Mesenchymal stem cell (in vitro differentiated cells and primary cell): ENCODE measurements around the gene DDX55.

Experiments
- DNase-seq: peaks from one replicate; pipeline ENCODE4 v3.0.0-alpha.2; 2013
- H2AFZ ChIP-seq: one replicate; pipeline ENCODE4 v1.6.1; 2013; ENCODE audit warnings: low read depth, mild to moderate bottlenecking, control low read depth, inconsistent platforms, low read length, moderate library complexity
- H2AK5ac ChIP-seq: 2 replicates; pipeline ENCODE4 v1.6.1; 2013; ENCODE audit warnings: low read length, moderate library complexity, mild to moderate bottlenecking, inconsistent platforms; ENCODE audit not compliant: severe bottlenecking
- H2BK120ac ChIP-seq: one replicate; pipeline ENCODE4 v1.6.1; 2013; ENCODE audit warnings: low read depth, mild to moderate bottlenecking, inconsistent platforms, low read length, moderate library complexity
- H2BK12ac ChIP-seq, 2 experiments: one replicate each; pipeline ENCODE4 v1.6.1; 2013; ENCODE audit warnings: inconsistent platforms in 2 of 2, low read length in 2 of 2, mild to moderate bottlenecking in 2 of 2, moderate library complexity in 2 of 2, control low read depth in 1 of 2
- H2BK15ac ChIP-seq: one replicate; pipeline ENCODE4 v1.6.1; 2013; ENCODE audit warnings: mild to moderate bottlenecking, low read depth, inconsistent platforms; ENCODE audit not compliant: poor library complexity, severe bottlenecking
- H2BK5ac ChIP-seq: 2 replicates; pipeline ENCODE4 v1.6.1; 2013; ENCODE audit warnings: low read depth, mild to moderate bottlenecking, low read length, control low read depth, inconsistent platforms; ENCODE audit not compliant: poor library complexity, severe bottlenecking
- H3K14ac ChIP-seq, 2 experiments: one replicate each; pipeline ENCODE4 v1.6.1; 2013; ENCODE audit warnings: inconsistent platforms in 2 of 2, low read length in 2 of 2, control low read depth in 1 of 2, mild to moderate bottlenecking in 1 of 2, moderate library complexity in 1 of 2
- H3K18ac ChIP-seq, 2 experiments: one replicate each; pipeline ENCODE4 v1.6.1; 2013; ENCODE audit warnings: inconsistent platforms in 2 of 2, low read length in 2 of 2, control low read depth in 1 of 2, low read depth in 1 of 2, mild to moderate bottlenecking in 1 of 2
- H3K23ac ChIP-seq, 2 experiments: one replicate each; pipeline ENCODE4 v1.6.1; 2013; ENCODE audit warnings: inconsistent platforms in 2 of 2, low read length in 2 of 2, mild to moderate bottlenecking in 2 of 2, moderate library complexity in 2 of 2, control low read depth in 1 of 2
- H3K27ac ChIP-seq: 2 replicates; pipeline ENCODE4 v1.5.1; 2013; ENCODE audit warnings: mild to moderate bottlenecking, moderate library complexity, low read length, control low read depth, inconsistent platforms; ENCODE audit not compliant: poor library complexity, severe bottlenecking
- H3K27me3 ChIP-seq, 2 experiments: 2 replicates each; pipeline versions ENCODE4 v1.6.1 to v1.7.0; 2013; ENCODE audit warnings: low read length in 2 of 2, mild to moderate bottlenecking in 2 of 2, moderate library complexity in 2 of 2, control low read depth in 1 of 2, inconsistent platforms in 1 of 2; ENCODE audit not compliant: control insufficient read depth in 1 of 2, insufficient read depth in 1 of 2
- H3K36me3 ChIP-seq, 2 experiments: 2 replicates each; pipeline versions ENCODE4 v1.6.1 to v1.7.0; 2013; ENCODE audit warnings: low read length in 2 of 2, control low read depth in 1 of 2, inconsistent platforms in 1 of 2, low read depth in 1 of 2, mild to moderate bottlenecking in 1 of 2; ENCODE audit not compliant: insufficient read depth in 2 of 2, control insufficient read depth in 1 of 2
- H3K4ac ChIP-seq, 2 experiments: one replicate each; pipeline ENCODE4 v1.6.1; 2013; ENCODE audit warnings: inconsistent platforms in 2 of 2, low read length in 2 of 2, mild to moderate bottlenecking in 2 of 2, moderate library complexity in 2 of 2, control low read depth in 1 of 2, low read depth in 1 of 2
- H3K4me1 ChIP-seq: 2 replicates; pipeline ENCODE4 v1.6.1; 2013; ENCODE audit warnings: low read depth, low read length, control low read depth; ENCODE audit not compliant: control insufficient read depth, insufficient read depth
- H3K4me2 ChIP-seq: 2 replicates; pipeline ENCODE4 v1.6.1; 2013; ENCODE audit warnings: low read length, mild to moderate bottlenecking, inconsistent platforms; ENCODE audit not compliant: poor library complexity, severe bottlenecking
- H3K4me3 ChIP-seq, 2 experiments: 2 replicates each; pipeline versions ENCODE4 v1.5.1 to v1.7.0; 2013; ENCODE audit warnings: low read length in 2 of 2, mild to moderate bottlenecking in 2 of 2, control low read depth in 1 of 2, low read depth in 1 of 2; ENCODE audit not compliant: insufficient read depth in 1 of 2
- H3K79me1 ChIP-seq: replicated peaks from 2 replicates; pipeline ENCODE4 v1.6.1; 2013; ENCODE audit warnings: mild to moderate bottlenecking, control low read depth, low read length, inconsistent platforms; ENCODE audit not compliant: poor library complexity, severe bottlenecking
- H3K9ac ChIP-seq: 2 replicates; pipeline ENCODE4 v1.7.0; 2013; ENCODE audit warnings: mild to moderate bottlenecking, low read length, moderate library complexity
- H3K9me3 ChIP-seq: 2 replicates; pipeline ENCODE4 v1.7.0; 2013; ENCODE audit warnings: mild to moderate bottlenecking, low read length; ENCODE audit not compliant: control insufficient read depth
- H4K8ac ChIP-seq: one replicate; pipeline ENCODE4 v1.6.1; 2013; ENCODE audit warnings: inconsistent platforms, mild to moderate bottlenecking, low read length, moderate library complexity
- H4K91ac ChIP-seq: one replicate; pipeline ENCODE4 v1.6.1; 2013; ENCODE audit warnings: mild to moderate bottlenecking, low read length, inconsistent platforms
- WGBS: methylation state at CpG from one replicate; pipeline ENCODE4 v1.1.7; 2013; ENCODE audit warnings: mixed read lengths; 5-methylcytosine and 5-hydroxymethylcytosine counted together

The DDX55 gene

DNA sequence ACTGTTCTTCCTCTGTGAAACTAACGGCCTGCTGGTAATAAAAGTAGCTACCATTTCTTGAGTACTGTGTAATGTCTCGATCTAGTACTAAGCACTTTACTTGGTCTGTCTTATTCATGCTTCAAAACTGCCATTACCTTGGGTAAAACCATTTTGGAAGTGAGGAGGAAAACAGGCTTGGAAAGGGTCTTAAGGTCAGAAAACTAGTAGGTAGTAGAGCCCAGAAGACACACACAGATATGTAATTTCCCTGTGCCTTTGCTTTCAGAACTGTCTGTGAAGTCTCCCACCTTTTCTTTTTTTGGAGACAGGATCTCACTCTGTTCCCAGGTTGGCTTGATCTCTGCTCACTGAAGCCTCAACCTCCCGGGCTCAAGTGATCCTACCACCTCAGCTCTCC is 3.4 kb upstream of the DDX55 start:
- Histone ChIP-seq H3K4ac (no peak overlapping the region), H3K4me2 (no peak overlapping the region), H2AFZ (no peak overlapping the region), H2AK5ac (no peak overlapping the region), H3K79me1 (peaks cover 18% of the 10 kb centered on the region), H3K4me1 (peaks cover 7% of the 10 kb centered on the region), H3K4me3 (no peak overlapping the region), H4K91ac (no peak overlapping the region), H3K23ac (no peak overlapping the region), H3K9me3 (no peaks in the 10 kb centered on the region), H3K36me3 (peaks cover 13 to 56% of the 10 kb centered on the region in 2 experiments), H2BK120ac (no peak overlapping the region), H3K18ac (no peak overlapping the region), H2BK15ac (no peak overlapping the region), H3K27ac (no peak overlapping the region), H2BK12ac (no peak overlapping the region), H4K8ac (no peak overlapping the region), H3K14ac (no peak overlapping the region), H2BK5ac (no peak overlapping the region), H3K9ac (peak overlapping the region; percentile 40), H3K27me3 (no peaks in the 10 kb centered on the region)
- no CpG with 5 or more reads among the region's 3 CpGs for WGBS
- DNase-seq = no peak

DNA sequence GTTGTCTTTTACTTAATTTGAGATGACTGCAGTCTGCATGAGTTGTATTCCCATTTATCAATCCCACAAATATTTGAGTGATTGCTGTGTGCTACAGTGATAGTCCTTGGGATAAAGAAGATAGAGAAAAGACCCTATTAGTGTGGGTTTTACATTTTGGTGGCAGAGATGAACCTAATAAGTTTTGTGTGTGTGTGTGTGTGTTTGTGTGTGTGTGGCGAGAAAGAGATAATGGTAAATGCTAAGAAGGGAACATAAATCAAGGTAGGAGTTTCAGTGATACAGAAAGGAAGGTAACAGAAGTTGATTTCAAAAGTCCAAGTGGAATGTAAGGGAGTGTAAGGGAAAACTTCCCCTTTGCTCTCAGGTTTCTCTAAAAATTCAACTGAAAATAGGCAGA is 2.6 kb upstream of the DDX55 start:
- Histone ChIP-seq H2BK5ac (no peak overlapping the region), H3K36me3 (peaks cover 10 to 53% of the 10 kb centered on the region in 2 experiments), H2BK12ac (no peak overlapping the region), H3K9me3 (no peaks in the 10 kb centered on the region), H3K27ac (no peak overlapping the region), H2BK15ac (no peak overlapping the region), H3K4me1 (peaks cover 11% of the 10 kb centered on the region), H4K91ac (no peak overlapping the region), H3K4ac (no peak overlapping the region), H3K14ac (no peak overlapping the region), H2AK5ac (no peak overlapping the region), H3K18ac (no peak overlapping the region), H3K23ac (no peak overlapping the region), H3K79me1 (peaks cover 18% of the 10 kb centered on the region), H3K4me2 (no peak overlapping the region), H3K27me3 (no peaks in the 10 kb centered on the region), H3K4me3 (no peak overlapping the region), H2BK120ac (no peak overlapping the region), H3K9ac (no peak overlapping the region), H2AFZ (no peak overlapping the region), H4K8ac (no peak overlapping the region)
- no peak for DNase-seq
- 93% methylated on average over 1 of the region's 1 CpG for WGBS

DNA sequence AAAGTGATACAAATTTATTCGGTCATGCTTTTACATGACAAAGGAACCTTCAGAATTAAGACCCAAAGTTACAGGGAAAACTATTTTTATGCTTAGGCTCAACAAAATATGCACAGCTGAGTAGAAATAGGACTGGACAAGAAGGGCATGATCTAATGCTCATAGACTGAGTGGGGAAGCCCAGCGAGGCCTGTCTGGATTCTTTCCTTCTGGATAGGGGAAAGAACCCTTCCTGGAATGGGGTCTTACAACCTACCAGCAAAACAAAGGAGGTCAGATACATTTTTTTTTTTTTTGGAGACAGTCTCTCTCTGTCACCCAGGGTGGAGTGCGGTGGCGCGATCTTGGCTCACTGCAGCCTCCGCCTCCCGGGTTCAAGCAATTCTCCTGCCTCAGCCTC is 2.2 kb upstream of the DDX55 start:
- H3K9me3 ChIP-seq = no peaks in the 10 kb centered on the region
- H3K4ac ChIP-seq = no peak overlapping the region
- no peak overlapping the region for H3K18ac ChIP-seq
- H2BK12ac ChIP-seq = no peak overlapping the region
- no peak overlapping the region for H3K4me2 ChIP-seq
- peaks cover 9 to 52% of the 10 kb centered on the region in 2 experiments for H3K36me3 ChIP-seq
- H4K91ac ChIP-seq = no peak overlapping the region
- no peak overlapping the region for H2BK120ac ChIP-seq
- H3K27ac ChIP-seq = no peak overlapping the region
- WGBS = 96% methylated on average over 6 of the region's 7 CpGs
- H3K23ac ChIP-seq = no peak overlapping the region
- H4K8ac ChIP-seq = no peak overlapping the region
- DNase-seq = no peak
- H3K9ac ChIP-seq = no peak overlapping the region
- H2AK5ac ChIP-seq = no peak overlapping the region
- peaks cover 18% of the 10 kb centered on the region for H3K79me1 ChIP-seq
- no peak overlapping the region for H3K4me3 ChIP-seq
- no peak overlapping the region for H2BK15ac ChIP-seq
- no peaks in the 10 kb centered on the region for H3K27me3 ChIP-seq
- no peak overlapping the region for H2BK5ac ChIP-seq
- H3K14ac ChIP-seq = no peak overlapping the region
- H2AFZ ChIP-seq = no peak overlapping the region
- H3K4me1 ChIP-seq = peaks cover 11% of the 10 kb centered on the region

DNA sequence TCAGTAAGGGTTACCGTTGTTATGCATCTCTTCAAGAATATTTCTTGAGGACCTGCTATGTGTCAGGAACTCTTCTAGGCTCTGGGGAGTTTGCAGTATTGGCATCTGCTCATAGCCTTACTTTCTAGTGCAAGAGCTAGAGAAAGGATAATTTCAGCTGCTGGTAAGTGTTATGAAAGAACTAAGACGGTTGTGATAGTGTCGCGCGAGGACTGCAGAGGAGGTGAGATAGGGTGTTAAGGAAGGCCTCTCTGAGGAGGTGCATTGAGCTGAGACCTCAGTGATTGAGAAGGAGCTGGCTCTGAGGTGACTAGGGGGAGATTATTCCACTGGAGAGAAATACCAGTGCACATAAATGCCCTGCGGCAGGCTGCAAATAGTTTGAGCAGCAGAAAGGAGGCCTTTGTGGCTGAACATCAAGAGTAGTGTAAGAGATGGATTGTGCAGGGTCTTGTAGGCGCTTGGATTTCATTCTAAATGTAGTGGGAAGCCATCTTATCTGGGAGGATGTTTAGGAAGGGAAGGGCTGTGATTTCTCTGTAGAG is 824 bp downstream of the DDX55 start:
- Histone ChIP-seq H2AK5ac (no peak overlapping the region), H3K4me1 (peaks cover 11% of the 10 kb centered on the region), H3K36me3 (peaks cover 30 to 52% of the 10 kb centered on the region in 2 experiments), H3K9ac (peak overlapping the region; percentile 97), H3K23ac (no peak overlapping the region), H2BK12ac (no peak overlapping the region), H3K14ac (no peak overlapping the region), H2BK120ac (no peak overlapping the region), H2BK5ac (no peak overlapping the region), H3K79me1 (peaks cover 34% of the 10 kb centered on the region), H3K4me3 (peak overlapping the region; percentile 100), H3K27me3 (no peaks in the 10 kb centered on the region), H3K9me3 (no peaks in the 10 kb centered on the region), H3K27ac (peak overlapping the region; percentile 4), H3K4me2 (peak overlapping the region; percentile 88), H3K4ac (peak overlapping the region; percentile 46 to 66), H2AFZ (peak overlapping the region; percentile 62), H3K18ac (no peak overlapping the region), H4K8ac (peak overlapping the region; percentile 100), H4K91ac (no peak overlapping the region), H2BK15ac (no peak overlapping the region)
- 19% methylated on average over 7 of the region's 7 CpGs for whole genome bisulfite sequencing
- DNase-seq = peak; percentile 43
